Measurements from ENCODE around the gene HPGD. TPM values are rescaled to one million over a fixed set of nuclear protein-coding genes. Genes with fewer than 3 reads are reported as not detected.

Gene HPGD
- total and polyA plus RNA-seq, 12 donors = 0.36 to 2.5 (median 1.2) TPM

- H3K27ac ChIP-seq = no peak overlapping the region
- no peaks in the 10 kb centered on the region for H3K27me3 ChIP-seq
- H3K36me3 ChIP-seq = no peaks in the 10 kb centered on the region
- TF ChIP-seq CTCF (IDR thresholded peaks at IDR 0.05) = no peak
- DNase-seq (no peak), ATAC-seq (no peak)
- no peak overlapping the region for H3K4me3 ChIP-seq
- 74% methylated on average over 4 of the region's 4 CpGs for WGBS, 2 donors
- no peaks in the 10 kb centered on the region for H3K4me1 ChIP-seq
- H3K9me3 ChIP-seq = peaks cover 0 to 6% (median 0%) of the 10 kb centered on the region in 11 donors
- intact Hi-C loops (cut with DNase I) = loop anchor here in 1 of 10 donors (10.0 kb wide), 1 partner anchor 730 kb away; no protein-coding TSS in a partner anchor
Observed at GRCh38 chr4:174544496-174544895, 22.2 kb upstream of the HPGD start.

GRCh38 chr4:174540175-174540574 lies 17.9 kb upstream of the HPGD start:
- ATAC-seq = no peak

GRCh38 chr4:174539571-174539970 lies 17.3 kb upstream of the HPGD start:
- no peak for ATAC-seq
- Histone ChIP-seq H3K27ac (no peak overlapping the region), H3K27me3 (no peaks in the 10 kb centered on the region), H3K4me1 (no peaks in the 10 kb centered on the region), H3K9me3 (peaks cover 0 to 6% (median 0%) of the 10 kb centered on the region in 11 donors), H3K36me3 (no peaks in the 10 kb centered on the region), H3K4me3 (no peak overlapping the region)
- TF ChIP-seq CTCF (IDR thresholded peaks at IDR 0.05) = no peak
- WGBS, 2 donors = 78 to 82% methylated on average over 3 of the region's 3 CpGs
- intact Hi-C loops (cut with DNase I) = no loop called here
- DNase-seq = no peak

More at GRCh38 chr4:174540175-174540574, 17.9 kb upstream of the HPGD start:
- 87 to 92% methylated on average over 10 of the region's 10 CpGs for WGBS, 2 donors
- Histone ChIP-seq H3K27ac (no peak overlapping the region), H3K4me3 (no peak overlapping the region), H3K4me1 (no peaks in the 10 kb centered on the region), H3K36me3 (no peaks in the 10 kb centered on the region), H3K9me3 (peaks cover 0 to 6% (median 0%) of the 10 kb centered on the region in 11 donors), H3K27me3 (no peaks in the 10 kb centered on the region)
- intact Hi-C loops (cut with DNase I) = loop anchor here in 1 of 10 donors (10.0 kb wide), 1 partner anchor 725 kb away; no protein-coding TSS in a partner anchor
- TF ChIP-seq CTCF (IDR thresholded peaks at IDR 0.05) = no peak
- no peak for DNase-seq

GRCh38 chr4:174538876-174539250 lies 16.6 kb upstream of the HPGD start:
- H3K4me1 ChIP-seq = no peaks in the 10 kb centered on the region
- 89 to 93% methylated on average over 4 of the region's 4 CpGs for WGBS, 2 donors
- no peak for ATAC-seq

More at GRCh38 chr4:174538876-174539250, 16.6 kb upstream of the HPGD start:
- Histone ChIP-seq H3K27ac (no peak overlapping the region), H3K27me3 (peaks cover 0 to 6% (median 0%) of the 10 kb centered on the region in 7 donors), H3K4me3 (no peak overlapping the region), H3K36me3 (no peaks in the 10 kb centered on the region), H3K9me3 (peaks cover 0 to 6% (median 0%) of the 10 kb centered on the region in 11 donors)
- no peak for DNase-seq
- TF ChIP-seq CTCF (IDR thresholded peaks at IDR 0.05) = no peak
- intact Hi-C loops (cut with DNase I) = no loop called here
